Fibroblast of skin of right biceps (primary cell): ENCODE measurements around the gene PKP2.

Experiments used
- DNase-seq: peaks from one replicate; pipeline ENCODE4 v3.0.0-alpha.2; 2013

PKP2 gene

DNA sequence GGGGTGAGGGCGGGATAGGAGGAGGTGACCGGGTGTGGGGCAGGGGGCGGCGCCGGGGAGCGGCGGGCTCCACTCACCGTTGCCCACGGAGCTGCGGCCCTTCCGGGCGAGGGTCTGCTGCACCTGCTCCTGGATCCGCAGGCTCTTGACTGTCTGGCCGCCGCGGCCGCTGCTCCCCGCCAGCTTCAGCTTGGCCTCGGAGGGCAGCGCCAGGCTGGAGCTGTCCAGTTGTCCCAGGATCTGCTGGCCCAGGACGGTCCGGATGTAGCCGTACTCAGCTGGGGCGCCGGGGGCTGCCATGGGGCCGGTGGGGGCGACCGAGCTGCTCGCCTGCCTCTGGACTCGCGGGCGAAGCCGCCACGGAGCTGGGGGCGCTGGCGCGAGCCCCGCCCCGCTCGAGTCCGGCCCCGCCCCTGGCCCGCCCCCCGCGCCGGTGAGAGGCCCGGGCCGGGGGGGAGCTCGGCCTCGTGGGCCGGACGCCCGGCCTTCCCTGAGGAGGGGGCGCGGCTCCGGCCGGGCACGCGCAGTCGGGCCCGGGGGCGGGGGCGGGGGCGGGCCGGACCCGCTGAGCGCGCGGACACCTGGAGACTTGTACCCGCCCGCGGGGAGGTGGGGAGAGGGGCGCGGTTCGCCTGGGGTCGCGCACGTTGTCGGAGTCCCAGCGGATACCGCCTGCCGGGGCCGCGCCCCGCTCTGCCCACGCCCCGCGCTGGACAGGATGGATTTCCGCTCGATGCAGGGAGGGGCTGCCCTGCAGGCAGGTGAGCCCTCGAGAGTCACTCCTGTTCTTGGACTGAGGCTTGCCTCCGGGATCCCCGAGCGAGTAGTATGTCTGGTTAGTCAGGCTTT is at the start of gene PKP2:
TSS of gene PKP2 (minus strand) at position 346 of the 849 bp plus-strand sequence. CDS start at position 300, 46 bp downstream.
- DNase-seq = no peak

DNA sequence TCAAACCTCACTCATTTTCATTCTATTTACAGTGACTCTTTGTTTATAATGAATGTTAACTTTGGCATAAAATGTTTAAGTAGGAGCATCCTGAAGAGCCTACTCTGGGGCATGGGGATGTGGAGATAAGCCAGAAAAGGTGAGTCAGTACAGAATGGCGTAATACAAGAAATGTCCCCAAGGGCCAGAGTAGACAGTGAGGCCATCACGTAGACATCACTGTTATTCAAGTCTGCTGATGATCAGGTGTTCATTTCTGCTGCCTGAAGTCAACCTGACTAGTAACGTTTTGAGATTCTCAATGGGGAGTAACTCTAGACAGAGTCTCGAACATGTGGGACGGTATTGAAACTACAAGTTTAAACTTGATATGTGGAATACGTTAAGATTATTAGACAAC is 47.6 kb upstream of the PKP2 start:
- DNase-seq = no peak

DNA sequence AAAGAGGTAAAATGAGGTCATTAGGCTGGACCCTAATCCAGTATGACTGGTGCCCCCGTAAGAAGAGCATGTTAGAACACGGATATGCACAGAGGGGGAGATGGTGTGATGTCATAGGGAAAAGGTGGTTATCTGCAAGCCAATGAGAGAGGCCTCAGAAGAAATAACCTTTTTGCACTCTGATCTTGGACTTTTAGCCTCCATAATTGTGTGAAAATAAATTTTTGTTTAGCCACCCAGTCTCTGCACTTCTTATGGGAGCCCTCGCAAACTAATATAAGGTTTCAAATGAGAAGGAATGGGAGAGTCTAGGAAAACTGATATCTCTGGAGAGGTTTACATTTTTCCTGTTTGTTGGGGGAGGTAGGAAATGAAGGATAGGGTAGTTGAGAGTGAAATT is 43.2 kb upstream of the PKP2 start:
- no peak for DNase-seq

DNA sequence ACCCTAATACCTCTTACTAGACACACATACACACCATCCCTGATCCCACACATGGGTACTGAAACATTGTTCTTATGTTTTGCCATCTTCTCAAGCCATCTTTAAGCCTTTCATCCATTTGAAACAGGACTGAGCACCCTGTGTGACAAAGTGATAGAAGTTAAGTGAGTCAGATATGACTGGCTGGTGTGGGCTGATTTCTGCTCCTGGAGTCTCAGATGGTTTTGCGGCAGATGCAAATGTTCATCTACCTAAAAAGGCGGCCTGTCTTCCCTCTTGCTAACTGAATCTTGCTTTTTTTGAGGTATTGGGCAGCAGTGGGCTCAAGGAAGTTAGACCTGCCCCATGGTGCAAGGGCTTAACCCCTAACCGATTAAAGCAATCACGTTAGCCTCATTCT is 30.4 kb upstream of the PKP2 start:
- no peak for DNase-seq

DNA sequence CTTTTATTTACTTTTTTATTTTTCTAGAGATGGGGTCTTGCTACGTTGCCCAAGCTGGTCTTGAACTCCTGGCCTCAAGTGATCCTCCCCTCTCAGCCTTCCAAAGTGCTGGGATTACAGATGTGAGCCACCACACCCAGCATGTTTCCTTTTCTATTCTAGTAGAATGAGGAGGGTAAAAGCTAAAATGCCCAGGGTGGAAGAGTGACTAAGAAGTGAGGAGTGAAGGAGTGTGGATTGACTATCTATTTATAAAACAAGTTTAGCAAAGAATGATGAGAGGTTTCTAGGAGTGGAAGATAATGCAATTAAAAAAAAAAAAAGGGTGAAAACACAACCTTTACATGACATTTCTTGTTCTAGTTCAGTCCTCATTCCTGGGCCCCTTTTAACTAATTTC is 29.8 kb upstream of the PKP2 start:
- DNase-seq = no peak

DNA sequence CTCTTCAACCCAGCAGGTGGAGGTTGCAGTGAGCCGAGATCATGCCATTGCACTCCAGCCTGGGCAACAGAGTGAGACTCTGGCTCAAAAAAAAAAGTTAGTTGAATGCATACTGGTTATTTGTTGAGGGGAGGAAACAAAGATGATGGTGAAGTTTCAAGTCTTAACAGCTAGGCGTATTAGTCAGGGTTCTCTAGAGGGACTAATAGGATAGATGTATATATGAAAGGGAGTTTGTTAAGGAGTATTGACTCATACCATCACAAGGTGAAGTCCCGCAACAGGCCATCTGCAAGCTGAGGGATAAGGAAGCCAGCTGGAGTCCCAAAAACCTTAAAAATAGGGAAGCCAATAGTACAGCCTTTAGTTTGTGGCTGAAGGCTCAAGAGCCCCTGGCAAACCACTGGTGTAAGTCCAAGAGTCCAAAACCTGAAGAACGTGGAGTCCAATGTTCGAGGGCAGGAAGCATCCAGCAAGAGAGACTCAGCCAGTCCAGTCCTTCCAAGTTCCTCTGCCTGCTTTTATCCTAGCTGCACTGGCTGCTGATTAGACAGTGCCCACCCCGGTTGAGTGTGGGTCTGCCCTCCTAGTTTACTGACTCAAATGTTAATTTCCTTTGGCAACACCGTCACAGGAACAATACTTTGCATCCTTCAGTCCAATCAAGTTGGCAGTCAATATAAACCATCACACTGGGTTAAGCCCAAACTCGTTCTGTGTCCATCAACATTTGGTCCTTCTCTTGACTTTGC is 26.1 kb upstream of the PKP2 start:
- DNase-seq = no peak

DNA sequence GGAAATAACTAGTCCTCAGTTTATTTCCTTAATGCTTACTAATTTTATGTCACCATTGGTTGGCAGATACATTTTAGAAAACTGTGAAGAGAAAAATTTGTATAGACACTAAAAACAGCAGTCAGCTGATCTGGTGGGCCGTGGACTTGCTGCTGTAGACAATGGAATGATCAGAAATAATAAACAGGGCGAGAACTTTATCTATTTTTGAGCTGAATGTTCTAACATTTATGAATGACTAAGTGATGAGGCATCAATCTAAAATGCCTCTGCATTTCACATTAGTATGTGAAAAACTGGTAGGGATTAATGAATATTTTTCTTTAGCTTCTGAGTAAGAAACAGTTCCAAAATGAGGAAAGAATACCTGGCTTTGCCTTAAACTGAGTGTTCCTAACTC is 24.8 kb upstream of the PKP2 start:
- DNase-seq = no peak

GRCh38 chr12:32920506-32921085 is 24.0 kb upstream of the PKP2 start:
- no peak for DNase-seq

DNA sequence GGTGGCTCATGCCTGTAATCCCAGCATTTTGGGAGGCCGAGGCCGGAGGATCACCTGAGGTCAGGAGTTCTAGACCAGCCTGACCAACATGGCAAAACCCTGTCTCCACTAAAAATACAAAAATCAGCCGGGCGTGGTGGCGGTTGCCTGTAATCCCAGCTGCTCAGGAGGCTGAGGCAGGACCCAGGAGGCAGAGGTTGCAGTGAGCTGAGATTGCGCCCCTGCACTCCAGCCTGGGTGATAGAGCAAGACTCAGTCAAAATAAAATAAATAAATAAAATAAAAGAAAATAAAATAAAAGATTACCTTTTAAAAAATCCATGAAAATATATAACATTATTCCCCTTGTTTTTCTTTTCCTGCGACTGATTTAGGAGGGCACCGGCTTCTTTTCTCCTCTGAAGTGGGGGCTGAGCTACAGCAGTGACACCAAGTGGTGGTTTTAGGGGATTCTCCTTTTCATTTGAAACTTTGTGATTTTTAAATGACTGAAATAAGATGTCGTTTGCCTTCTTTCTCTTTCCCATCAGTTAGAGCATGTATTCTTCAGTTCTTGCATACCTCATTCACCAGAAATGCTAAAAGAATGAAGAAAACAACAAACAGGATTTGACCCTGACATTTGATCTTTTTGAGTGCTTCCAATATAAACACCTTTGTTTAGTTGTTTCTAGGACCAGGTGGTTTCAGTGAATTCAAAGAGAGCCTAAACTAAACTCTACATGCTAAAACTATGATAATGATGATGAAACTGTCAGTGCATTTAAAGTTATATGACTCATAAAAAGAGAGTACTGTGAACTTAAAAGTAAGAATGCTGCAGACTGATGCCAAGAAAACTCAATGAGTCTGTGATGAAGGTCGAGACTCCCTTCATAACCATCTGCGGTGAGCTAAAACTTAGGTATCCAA is 22.6 kb upstream of the PKP2 start:
- peak; percentile 22 for DNase-seq

GRCh38 chr12:32917094-32917611 is 20.6 kb upstream of the PKP2 start:
- DNase-seq = no peak

GRCh38 chr12:32907898-32908476 is 11.4 kb upstream of the PKP2 start:
- DNase-seq = no peak

DNA sequence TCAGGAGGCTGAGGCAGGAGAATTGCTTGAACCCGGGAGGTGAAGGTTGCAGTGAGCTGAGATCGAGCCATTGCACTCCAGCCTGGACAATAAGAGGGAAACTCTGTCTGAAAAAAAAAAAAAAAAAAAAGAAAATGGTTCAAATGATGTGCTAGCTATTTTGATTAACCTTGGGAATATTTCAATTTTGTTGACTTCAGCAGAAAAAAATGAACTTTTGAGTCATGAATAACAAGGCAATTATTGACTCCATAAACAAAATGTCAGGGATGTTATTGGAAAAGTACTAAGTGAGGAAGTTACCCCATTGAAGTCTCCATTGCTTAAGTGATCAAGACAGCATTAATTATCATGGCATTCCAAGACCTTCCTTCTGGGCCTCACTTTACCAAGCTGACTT is 10.6 kb upstream of the PKP2 start:
- DNase-seq = no peak

DNA sequence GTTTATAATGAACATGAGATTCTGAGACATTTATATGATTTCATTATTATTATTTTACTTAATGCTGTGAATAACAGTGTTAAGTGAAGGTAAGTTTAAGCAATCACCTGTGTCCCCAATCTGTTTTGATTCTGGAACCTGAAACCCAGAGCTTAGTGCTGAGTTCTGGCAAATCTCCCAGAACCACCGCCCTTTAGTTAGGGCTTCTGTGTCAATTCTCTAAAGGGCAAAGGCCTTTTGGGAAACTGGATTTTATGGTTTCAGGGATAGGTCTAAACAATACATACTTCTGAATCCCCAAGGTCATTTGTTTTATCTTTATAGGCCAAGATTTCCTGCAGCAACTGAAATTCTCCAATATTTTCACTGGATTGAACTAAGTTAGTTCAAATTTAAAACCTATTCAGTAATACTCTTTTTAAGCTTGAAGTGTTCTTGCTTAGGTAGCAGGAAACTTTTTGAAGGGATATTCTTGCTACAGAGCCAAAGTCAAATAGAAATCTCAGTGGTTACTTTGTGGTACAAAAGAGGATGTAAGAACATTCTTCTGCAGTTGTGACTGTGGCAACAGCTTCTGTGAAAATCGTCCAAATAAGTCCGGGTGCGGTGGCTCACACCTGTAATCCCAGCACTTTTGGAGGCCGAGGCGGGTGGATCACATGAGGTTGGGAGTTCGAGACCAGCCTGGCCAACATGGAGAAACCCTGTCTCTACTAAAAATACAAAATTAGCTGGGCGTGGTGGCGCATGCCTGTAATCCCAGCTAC is 10.0 kb upstream of the PKP2 start:
- no peak for DNase-seq

DNA sequence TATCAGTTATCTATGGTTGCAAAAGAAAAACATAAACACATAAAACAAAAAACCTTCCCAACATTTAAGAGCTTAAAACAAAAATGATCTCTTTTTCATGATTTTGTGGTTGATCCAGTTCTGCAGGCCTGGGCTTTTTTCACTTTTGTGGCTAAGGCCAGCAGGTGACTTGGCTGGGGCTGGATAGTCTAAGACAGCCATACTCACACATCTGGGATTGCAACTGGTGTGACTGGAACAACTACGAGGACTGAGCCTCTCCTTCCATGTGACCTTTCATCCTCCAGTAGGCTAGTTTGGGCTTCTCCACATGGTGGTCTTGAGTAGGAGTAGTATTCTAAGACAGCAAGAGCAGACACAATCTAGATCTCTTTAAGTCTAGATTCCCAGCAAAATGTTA is 7.2 kb upstream of the PKP2 start:
- DNase-seq = no peak

GRCh38 chr12:32903318-32903717 is 6.7 kb upstream of the PKP2 start:
- DNase-seq = no peak

DNA sequence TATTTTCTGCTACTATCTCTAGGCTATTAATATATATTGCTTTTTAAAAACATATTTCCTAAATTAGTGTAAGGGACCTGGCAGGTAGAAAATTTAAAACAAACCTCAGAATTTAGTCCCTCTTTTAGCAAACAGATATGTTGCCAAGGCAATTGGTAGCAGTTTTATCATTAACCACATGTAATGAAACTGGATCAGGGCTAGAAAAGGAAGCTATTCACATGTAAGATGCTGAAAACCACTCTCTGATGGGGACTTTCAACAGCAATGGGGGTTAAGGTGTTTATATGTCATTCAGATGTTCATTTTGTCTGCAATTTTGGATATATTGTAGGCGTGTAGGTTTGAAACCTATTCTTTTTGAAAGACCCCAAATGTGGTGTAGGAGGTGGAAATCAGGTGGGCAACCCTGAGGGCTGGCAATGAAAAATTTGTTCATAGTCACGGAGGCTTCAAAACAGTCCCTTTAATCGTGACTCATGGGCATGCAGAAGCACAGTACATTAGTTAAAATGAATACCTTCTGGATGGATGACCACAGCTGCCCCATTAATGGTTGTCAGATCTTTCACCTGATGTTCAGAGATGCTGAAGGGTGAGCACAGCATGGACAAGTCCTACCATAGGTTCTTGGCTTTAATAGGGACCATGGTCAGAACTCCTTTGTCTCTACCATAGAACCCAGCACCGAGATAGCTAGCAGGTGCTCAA is 5.9 kb upstream of the PKP2 start:
- no peak for DNase-seq

- no peak for DNase-seq
Observed at GRCh38 chr12:32901553-32901952, 5.0 kb upstream of the PKP2 start.

- DNase-seq = no peak
Observed at GRCh38 chr12:32897687-32898573, 1.4 kb upstream of the PKP2 start.

GRCh38 chr12:32897281-32897610 is 669 bp upstream of the PKP2 start:
- no peak for DNase-seq
